ENCODE data around the gene PARD6A. TPM values are rescaled to one million over a fixed set of nuclear protein-coding genes. Genes with fewer than 3 reads are reported as not detected.

Gene PARD6A
- total RNA-seq, 1 experiment from 2014 or later, result 5.6 TPM

DNA sequence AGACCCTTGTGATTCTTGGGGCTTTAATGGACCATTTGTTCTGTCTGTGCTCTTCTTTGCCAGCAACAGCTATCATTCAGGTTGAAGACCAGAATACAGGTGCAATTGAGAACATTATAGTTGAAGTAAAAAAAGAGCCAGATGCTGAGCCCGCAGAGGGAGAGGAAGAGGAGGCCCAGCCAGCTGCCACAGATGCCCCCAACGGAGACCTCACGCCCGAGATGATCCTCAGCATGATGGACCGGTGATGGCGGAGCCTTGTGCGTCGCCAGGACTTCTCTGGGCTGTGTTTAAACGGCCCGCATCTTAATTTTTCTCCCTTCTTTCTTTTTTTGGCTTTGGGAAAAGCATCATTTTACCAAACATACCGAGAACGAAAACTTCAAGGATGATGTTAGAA is 23.1 kb upstream of the PARD6A start:
- ChIA-PET CTCF (no interaction called here), RAD21 (ENCODE audit: low non-redundant PET in 1 of 2, low total read pairs in 2 of 2, uncharacterized antibody in 2 of 2, unreplicated experiment in 2 of 2) (no interaction called here), POLR2A (no interaction called here)
- H3K36me3 ChIP-seq (ENCODE audit: control insufficient read depth in 1 of 2, insufficient read depth in 2 of 2, low read length in 2 of 2), result peaks cover 20 to 30% of the 10 kb centered on the region in 2 experiments; a peak in 3 of 4 replicates
- no peak overlapping the region for H3K4me2 ChIP-seq (ENCODE audit: low read length)
- no peak overlapping the region for H3K4me3 ChIP-seq (replicated peaks in 1 of 2; ENCODE audit: low read depth in 1 of 2, low read length in 2 of 2)
- H3K4me1 ChIP-seq (ENCODE audit: control insufficient read depth in 1 of 2, insufficient read depth in 2 of 2, low read length in 2 of 2), result no peaks in the 10 kb centered on the region
- BruUV-seq (replicated peaks), result no TSS peak
- peaks cover 6% of the 10 kb centered on the region; the same call in 1 of the 2 replicates for H3K79me2 ChIP-seq (ENCODE audit: insufficient read depth, low read length)
- intact Hi-C loops (cut with micrococcal nuclease), result no loop called here
- H3K27me3 ChIP-seq (ENCODE audit: insufficient read depth, low read length), result no peaks in the 10 kb centered on the region
- H3K9me2 ChIP-seq (ENCODE audit: insufficient read depth), result no peaks in the 10 kb centered on the region
- no peaks in the 10 kb centered on the region for H3K9me3 ChIP-seq (ENCODE audit: control insufficient read depth in 1 of 2, insufficient read depth in 1 of 2, low read depth in 1 of 2, low read length in 2 of 2)
- no peak overlapping the region for H2AFZ ChIP-seq (ENCODE audit: low read depth, low read length, poor library complexity, severe bottlenecking)
- TF ChIP-seq SIN3A (IDR thresholded peaks at IDR 0.05; ENCODE audit: low read depth) (no peak), FOSL1 (IDR thresholded peaks at IDR 0.05; ENCODE audit: low read depth) (no peak), CBX3 (IDR thresholded peaks at IDR 0.05; ENCODE audit: low read depth) (no peak), JUND (IDR thresholded peaks at IDR 0.05) (no peak), CEBPB (IDR thresholded peaks at IDR 0.05; ENCODE audit: low read depth) (no peak), MAX (IDR thresholded peaks at IDR 0.05) (no peak), POLR2AphosphoS5 (IDR thresholded peaks at IDR 0.05; ENCODE audit: low read depth, low read length) (no peak), RAD21 (IDR thresholded peaks at IDR 0.05; ENCODE audit: low read depth) (no peak), ZBTB33 (IDR thresholded peaks at IDR 0.05; ENCODE audit: extremely low read depth, insufficient replicate concordance, low read length) (no peak), YY1 (IDR thresholded peaks at IDR 0.05; ENCODE audit: extremely low read depth, insufficient replicate concordance, low read depth, low read length) (no peak), ELF1 (IDR thresholded peaks at IDR 0.05; ENCODE audit: borderline replicate concordance, low read depth) (no peak), POLR2A (IDR thresholded peaks at IDR 0.05; ENCODE audit: borderline replicate concordance, extremely low read depth, insufficient read depth, insufficient read length) (no peak), SP1 (IDR thresholded peaks at IDR 0.05; ENCODE audit: low read depth) (no peak), ZFX (IDR thresholded peaks at IDR 0.05) (no peak), EZH2phosphoT487 (IDR thresholded peaks at IDR 0.05; ENCODE audit: borderline replicate concordance) (no peak), EZH2 (IDR thresholded peaks at IDR 0.05) (no peak), SRF (IDR thresholded peaks at IDR 0.05; ENCODE audit: low read depth) (no peak), EGR1 (IDR thresholded peaks at IDR 0.05; ENCODE audit: low read depth) (no peak)
- TF ChIP-seq, protein P1, sequence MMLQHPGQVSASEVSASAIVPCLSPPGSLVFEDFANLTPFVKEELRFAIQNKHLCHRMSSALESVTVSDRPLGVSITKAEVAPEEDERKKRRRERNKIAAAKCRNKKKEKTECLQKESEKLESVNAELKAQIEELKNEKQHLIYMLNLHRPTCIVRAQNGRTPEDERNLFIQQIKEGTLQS (IDR thresholded peaks at IDR 0.05), result no peak
- TF ChIP-seq, protein P2, sequence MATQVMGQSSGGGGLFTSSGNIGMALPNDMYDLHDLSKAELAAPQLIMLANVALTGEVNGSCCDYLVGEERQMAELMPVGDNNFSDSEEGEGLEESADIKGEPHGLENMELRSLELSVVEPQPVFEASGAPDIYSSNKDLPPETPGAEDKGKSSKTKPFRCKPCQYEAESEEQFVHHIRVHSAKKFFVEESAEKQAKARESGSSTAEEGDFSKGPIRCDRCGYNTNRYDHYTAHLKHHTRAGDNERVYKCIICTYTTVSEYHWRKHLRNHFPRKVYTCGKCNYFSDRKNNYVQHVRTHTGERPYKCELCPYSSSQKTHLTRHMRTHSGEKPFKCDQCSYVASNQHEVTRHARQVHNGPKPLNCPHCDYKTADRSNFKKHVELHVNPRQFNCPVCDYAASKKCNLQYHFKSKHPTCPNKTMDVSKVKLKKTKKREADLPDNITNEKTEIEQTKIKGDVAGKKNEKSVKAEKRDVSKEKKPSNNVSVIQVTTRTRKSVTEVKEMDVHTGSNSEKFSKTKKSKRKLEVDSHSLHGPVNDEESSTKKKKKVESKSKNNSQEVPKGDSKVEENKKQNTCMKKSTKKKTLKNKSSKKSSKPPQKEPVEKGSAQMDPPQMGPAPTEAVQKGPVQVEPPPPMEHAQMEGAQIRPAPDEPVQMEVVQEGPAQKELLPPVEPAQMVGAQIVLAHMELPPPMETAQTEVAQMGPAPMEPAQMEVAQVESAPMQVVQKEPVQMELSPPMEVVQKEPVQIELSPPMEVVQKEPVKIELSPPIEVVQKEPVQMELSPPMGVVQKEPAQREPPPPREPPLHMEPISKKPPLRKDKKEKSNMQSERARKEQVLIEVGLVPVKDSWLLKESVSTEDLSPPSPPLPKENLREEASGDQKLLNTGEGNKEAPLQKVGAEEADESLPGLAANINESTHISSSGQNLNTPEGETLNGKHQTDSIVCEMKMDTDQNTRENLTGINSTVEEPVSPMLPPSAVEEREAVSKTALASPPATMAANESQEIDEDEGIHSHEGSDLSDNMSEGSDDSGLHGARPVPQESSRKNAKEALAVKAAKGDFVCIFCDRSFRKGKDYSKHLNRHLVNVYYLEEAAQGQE (IDR thresholded peaks at IDR 0.05; ENCODE audit: low read depth), result no peak
- no peak overlapping the region for H3K9ac ChIP-seq (ENCODE audit: low read length)
- no peak for DNase-seq (ENCODE audit: low read depth, low spot score)
- H3K27ac ChIP-seq (ENCODE audit: low read depth, low read length), result no peak overlapping the region
- no peak for ATAC-seq
- peaks cover 4% of the 10 kb centered on the region; the same call in 1 of the 2 replicates for H4K20me1 ChIP-seq (ENCODE audit: insufficient read depth)

All from HCT116 (cell line).